CD4-positive, CD25-positive, alpha-beta regulatory T cell (primary cell): ENCODE data around the gene DCUN1D3. TPM values are rescaled to one million over a fixed set of nuclear protein-coding genes. Genes with fewer than 3 reads are reported as not detected.
"Not testable (repeated sequence)": the region's sequence is repeated elsewhere in the genome, so short reads cannot be mapped to it uniquely, and the experiment has no call there.

ENCODE experiments used
- ATAC-seq, 2 donors: fragments of 150-1000 bp; cut with Tn5 transposase; one replicate each; pipeline ENCODE4 v1.10.0; 2021; ENCODE audit warnings: low read depth in 2 of 2, moderate number of reproducible peaks in 2 of 2, moderate library complexity in 1 of 2
- DNase-seq, 3 donors: peaks; one replicate each; pipeline versions ENCODE4 v3.0.0 to v3.0.0-alpha.2; 2012 to 2022; ENCODE audit warnings: mixed read lengths in 1 of 3
- H3K27ac ChIP-seq: one replicate; pipeline ENCODE4 v1.7.0; 2013; ENCODE audit warnings: mild to moderate bottlenecking, low read length; ENCODE audit not compliant: insufficient read depth, poor library complexity, severe bottlenecking
- H3K27me3 ChIP-seq: one replicate; pipeline ENCODE4 v1.7.0; 2013; ENCODE audit warnings: low read length; ENCODE audit not compliant: control insufficient read depth, insufficient read depth
- H3K36me3 ChIP-seq: one replicate; pipeline ENCODE4 v1.7.0; 2013; ENCODE audit warnings: mild to moderate bottlenecking, low read length, moderate library complexity; ENCODE audit not compliant: control insufficient read depth, insufficient read depth
- H3K4me1 ChIP-seq: 2 replicates; pipeline ENCODE4 v1.7.0; 2013; ENCODE audit warnings: mild to moderate bottlenecking, low read length; ENCODE audit not compliant: insufficient read depth, control insufficient read depth, poor library complexity, severe bottlenecking
- H3K4me3 ChIP-seq: one replicate; pipeline ENCODE4 v1.7.0; 2013; ENCODE audit warnings: low read depth, mild to moderate bottlenecking, low read length, moderate library complexity
- H3K9me3 ChIP-seq, 2 experiments: 1 replicate in 1 of 2; 2 replicates in 1 of 2; pipeline ENCODE4 v1.7.0; 2013; ENCODE audit warnings: low read length in 2 of 2, mild to moderate bottlenecking in 1 of 2, moderate library complexity in 1 of 2; ENCODE audit not compliant: control insufficient read depth in 2 of 2
- H3K27ac Mint-ChIP-seq, 3 donors: one replicate each; pipeline ENCODE4 v1.8.0; 2020 to 2022; ENCODE audit warnings: mild to moderate bottlenecking in 3 of 3, mixed read lengths in 3 of 3, moderate library complexity in 2 of 3
- H3K27me3 Mint-ChIP-seq: one replicate; pipeline ENCODE4 v1.8.0; 2022; ENCODE audit warnings: mild to moderate bottlenecking, mixed read lengths
- H3K36me3 Mint-ChIP-seq: one replicate; pipeline ENCODE4 v1.8.0; 2020; ENCODE audit warnings: mixed read lengths
- H3K4me1 Mint-ChIP-seq, 4 donors: one replicate each; pipeline ENCODE4 v1.8.0; 2020 to 2022; ENCODE audit warnings: mixed read lengths in 4 of 4, mild to moderate bottlenecking in 1 of 4
- H3K4me3 Mint-ChIP-seq, 4 donors: one replicate each; pipeline ENCODE4 v1.8.0; 2020 to 2022; ENCODE audit warnings: mild to moderate bottlenecking in 4 of 4, mixed read lengths in 4 of 4, moderate library complexity in 3 of 4
- H3K9me3 Mint-ChIP-seq, 7 donors: one replicate each; pipeline ENCODE4 v1.8.0; 2020 to 2022; ENCODE audit warnings: mixed read lengths in 7 of 7, mild to moderate bottlenecking in 3 of 7, moderate library complexity in 2 of 7
- polyA plus RNA-seq, 4 donors: library from polyadenylated mRNA; unstranded; fragments of 300-500 nt; fragmentation: Illumina TruSeq; gene quantifications; one replicate each; pipeline ENCODE4 v1.2.3, GENCODE V29; 2021
- total RNA-seq: library from RNA; stranded (reverse); gene quantifications from one replicate; pipeline ENCODE4 v1.2.3, GENCODE V29; 2022

The DCUN1D3 gene
- total and polyA plus RNA-seq, 5 donors from 2014 or later: 0.52 to 4.8 (median 1.7) TPM

DNA sequence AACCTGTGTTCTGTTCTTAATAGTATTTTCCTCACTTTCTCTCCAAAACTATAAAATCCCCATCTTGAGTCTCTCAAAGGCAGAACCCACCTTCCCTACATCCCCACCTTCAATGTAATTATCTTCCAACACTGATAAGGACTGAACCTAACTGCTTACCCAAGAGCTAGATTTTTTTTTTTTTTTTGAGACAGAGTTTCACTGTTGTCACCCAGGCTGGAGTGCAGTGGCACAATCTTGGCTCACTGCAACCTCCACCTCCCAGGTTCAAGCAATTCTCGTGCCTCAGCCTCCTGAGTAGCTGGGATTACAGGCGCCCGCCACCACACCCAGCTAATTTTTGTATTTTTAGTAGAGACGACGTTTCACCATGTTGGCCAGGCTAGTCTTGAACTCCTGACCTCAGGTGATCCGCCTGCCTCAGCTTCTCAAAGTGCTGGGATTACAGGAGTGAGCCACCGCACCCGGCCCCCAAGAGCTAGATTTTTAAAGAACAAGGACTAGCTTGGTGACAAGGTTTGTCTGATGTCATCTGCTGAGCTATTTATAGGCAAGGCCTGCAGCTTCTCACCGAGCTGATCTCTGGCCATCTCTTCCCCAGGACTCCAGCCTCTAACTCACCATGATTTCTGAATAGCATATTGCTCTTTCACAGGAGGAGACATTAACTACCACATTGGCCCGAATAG is 29.7 kb upstream of the DCUN1D3 start:
- H3K4me1 ChIP-seq, H3K27ac ChIP-seq, H3K4me1 Mint-ChIP-seq, DNase-seq, H3K36me3 ChIP-seq, H3K9me3 Mint-ChIP-seq, H3K4me3 ChIP-seq, ATAC-seq, H3K4me3 Mint-ChIP-seq, H3K27me3 Mint-ChIP-seq, H3K27me3 ChIP-seq, H3K9me3 ChIP-seq, H3K27ac Mint-ChIP-seq: not testable (repeated sequence)
- peaks cover 14% of the 10 kb centered on the region for H3K36me3 Mint-ChIP-seq

DNA sequence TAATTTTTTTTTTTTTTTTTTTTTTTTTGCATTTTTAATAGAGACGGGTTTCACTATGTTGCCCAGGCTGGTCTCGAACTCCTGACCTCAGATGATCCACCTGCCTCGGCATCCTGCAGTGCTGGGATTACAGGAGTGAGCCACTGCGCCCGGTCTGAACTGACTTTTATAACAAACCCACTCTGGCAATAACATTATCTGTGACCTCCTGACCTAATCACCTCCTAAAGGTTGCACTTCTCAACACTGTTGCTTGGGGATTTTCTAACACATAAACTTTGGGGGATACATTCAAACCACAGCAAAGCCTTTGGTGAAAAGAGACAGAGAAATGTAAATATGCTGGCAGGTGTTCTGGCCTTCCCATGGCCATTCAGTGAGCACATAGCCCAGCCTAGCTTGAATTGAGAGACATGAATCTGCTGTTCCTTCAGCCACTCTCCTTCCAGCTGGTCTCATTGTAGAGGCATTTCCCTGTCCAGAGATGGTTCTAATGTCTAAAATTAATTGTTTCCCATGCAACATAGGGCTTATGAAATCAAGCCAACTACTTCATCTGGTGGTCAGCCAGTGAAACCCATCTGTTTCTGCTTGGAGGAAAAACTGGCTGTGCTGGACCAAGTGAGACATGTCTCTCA is 28.7 kb upstream of the DCUN1D3 start:
- Histone ChIP-seq H3K36me3 (peaks cover 14% of the 10 kb centered on the region), H3K27ac (no peak overlapping the region), H3K4me3 (no peak overlapping the region), H3K9me3 (no peaks in the 10 kb centered on the region), H3K4me1 (no peaks in the 10 kb centered on the region), H3K27me3 (no peaks in the 10 kb centered on the region)
- H3K27ac Mint-ChIP-seq: no peak overlapping the region
- H3K4me1 Mint-ChIP-seq: no peaks in the 10 kb centered on the region
- no peak for DNase-seq
- H3K27me3 Mint-ChIP-seq: peaks cover 4% of the 10 kb centered on the region
- ATAC-seq: no peak
- peaks cover 0 to 4% (median 1%) of the 10 kb centered on the region in 7 donors for H3K9me3 Mint-ChIP-seq
- H3K4me3 Mint-ChIP-seq: no peak overlapping the region
- H3K36me3 Mint-ChIP-seq: peaks cover 17% of the 10 kb centered on the region

DNA sequence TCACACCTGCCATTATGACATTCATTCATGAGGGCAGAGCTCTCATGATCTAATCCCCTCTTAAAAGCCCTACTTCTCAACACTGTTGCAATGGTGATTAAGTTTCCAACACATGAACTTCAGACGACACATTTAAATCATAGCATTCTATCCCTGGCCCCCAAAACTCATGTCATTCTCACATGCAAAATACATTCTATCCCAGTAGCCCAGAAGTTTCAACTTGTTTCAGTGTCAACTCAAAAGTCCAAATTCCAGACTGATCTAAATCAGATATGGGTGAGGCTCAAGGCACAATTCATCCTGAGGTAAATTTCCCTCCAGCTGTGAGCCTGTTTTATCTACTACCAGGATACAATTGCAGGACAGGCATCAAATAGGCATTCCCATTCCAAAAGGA is 25.6 kb upstream of the DCUN1D3 start:
- Mint-ChIP-seq H3K4me1 (no peaks in the 10 kb centered on the region), H3K27me3 (no peaks in the 10 kb centered on the region), H3K9me3 (peaks cover 0 to 4% (median 1%) of the 10 kb centered on the region in 7 donors), H3K27ac (peak overlapping the region in 1 of 3 donors; percentile 11), H3K4me3 (no peak overlapping the region), H3K36me3 (peaks cover 21% of the 10 kb centered on the region)
- Histone ChIP-seq H3K4me1 (no peaks in the 10 kb centered on the region), H3K27me3 (no peaks in the 10 kb centered on the region), H3K36me3 (peaks cover 20% of the 10 kb centered on the region), H3K27ac (no peak overlapping the region), H3K9me3 (no peaks in the 10 kb centered on the region), H3K4me3 (no peak overlapping the region)
- ATAC-seq (no peak), DNase-seq (no peak)

DNA sequence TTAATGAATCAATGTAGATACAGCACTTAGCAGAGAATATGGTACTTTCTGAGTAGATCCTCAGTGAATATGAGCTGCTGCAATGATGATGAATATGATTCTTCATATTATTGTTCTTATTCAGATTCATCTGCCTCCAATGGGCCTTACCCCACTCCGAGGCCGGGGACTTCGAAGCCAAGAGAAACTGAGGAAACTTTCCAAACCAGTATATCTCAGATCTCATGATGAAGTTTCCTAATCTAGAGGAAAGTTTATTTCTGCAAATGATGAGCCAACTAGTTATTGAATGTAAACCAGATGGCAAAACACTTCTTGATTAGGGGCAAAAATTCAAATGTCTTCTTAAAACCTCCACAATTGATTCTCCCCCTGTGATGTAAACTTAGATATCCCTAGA is 23.7 kb upstream of the DCUN1D3 start:
- H3K4me3 Mint-ChIP-seq: no peak overlapping the region
- peaks cover 27% of the 10 kb centered on the region for H3K36me3 ChIP-seq
- H3K27me3 ChIP-seq: no peaks in the 10 kb centered on the region
- H3K9me3 ChIP-seq: no peaks in the 10 kb centered on the region
- peaks cover 28% of the 10 kb centered on the region for H3K36me3 Mint-ChIP-seq
- peaks cover 0 to 2% (median 0%) of the 10 kb centered on the region in 4 donors for H3K4me1 Mint-ChIP-seq
- no peak for ATAC-seq
- H3K9me3 Mint-ChIP-seq: peaks cover 0 to 4% (median 0%) of the 10 kb centered on the region in 7 donors
- no peak overlapping the region for H3K27ac ChIP-seq
- H3K27ac Mint-ChIP-seq: peak overlapping the region in 1 of 3 donors; percentile 18
- no peaks in the 10 kb centered on the region for H3K4me1 ChIP-seq
- DNase-seq: no peak
- H3K27me3 Mint-ChIP-seq: no peaks in the 10 kb centered on the region
- no peak overlapping the region for H3K4me3 ChIP-seq

DNA sequence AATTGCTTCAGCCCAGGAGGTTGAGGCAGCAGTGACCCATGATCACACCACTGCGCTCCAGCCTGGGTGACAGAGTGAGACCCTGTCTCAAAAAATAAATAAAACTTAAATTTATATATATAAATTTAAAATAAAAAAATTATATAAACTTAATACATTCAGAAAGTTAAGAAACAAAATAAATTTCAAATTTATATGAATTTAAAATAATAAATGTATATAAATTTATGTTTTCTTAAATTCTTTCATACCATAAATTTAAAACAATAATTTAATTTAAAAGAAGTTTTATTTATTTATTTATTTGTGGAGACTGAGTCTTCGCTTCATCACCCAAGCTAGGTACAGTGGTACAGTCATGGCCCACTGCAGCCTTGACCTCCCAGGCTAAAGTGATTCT is 20.6 kb upstream of the DCUN1D3 start:
- H3K4me3 ChIP-seq: no peak overlapping the region
- Mint-ChIP-seq H3K27ac (no peak overlapping the region), H3K4me3 (no peak overlapping the region), H3K27me3 (no peaks in the 10 kb centered on the region), H3K4me1 (peaks cover 0 to 6% (median under 1%) of the 10 kb centered on the region in 4 donors), H3K9me3 (no peaks in the 10 kb centered on the region), H3K36me3 (peaks cover 30% of the 10 kb centered on the region)
- H3K27me3 ChIP-seq: no peaks in the 10 kb centered on the region
- peaks cover 27% of the 10 kb centered on the region for H3K36me3 ChIP-seq
- DNase-seq (no peak), ATAC-seq (no peak)
- H3K9me3 ChIP-seq: no peaks in the 10 kb centered on the region
- H3K27ac ChIP-seq: no peak overlapping the region
- no peaks in the 10 kb centered on the region for H3K4me1 ChIP-seq

DNA sequence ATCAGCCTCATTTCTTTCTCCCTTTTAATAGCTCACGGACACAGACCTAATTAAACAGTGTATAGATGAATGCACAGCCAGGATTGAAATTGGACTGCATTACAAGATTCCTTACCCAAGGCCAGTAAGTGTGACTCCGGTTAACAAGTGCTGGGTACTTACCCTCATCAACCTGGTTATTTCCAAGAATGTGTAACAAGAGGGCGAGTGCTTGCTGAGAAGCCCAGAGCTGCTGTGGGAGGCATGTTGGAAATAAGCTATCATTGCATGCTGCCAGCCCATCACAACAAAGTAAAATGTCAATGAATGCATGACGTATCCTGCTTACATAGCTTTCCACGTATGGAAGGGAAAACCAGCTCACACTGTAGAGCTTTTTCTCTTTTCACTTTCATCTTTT is 19.9 kb upstream of the DCUN1D3 start:
- H3K36me3 Mint-ChIP-seq: peaks cover 30% of the 10 kb centered on the region
- no peaks in the 10 kb centered on the region for H3K27me3 Mint-ChIP-seq
- H3K36me3 ChIP-seq: peaks cover 22% of the 10 kb centered on the region
- H3K27ac ChIP-seq: no peak overlapping the region
- H3K4me3 ChIP-seq: no peak overlapping the region
- DNase-seq (no peak), ATAC-seq (no peak)
- no peaks in the 10 kb centered on the region for H3K27me3 ChIP-seq
- H3K4me1 ChIP-seq: no peaks in the 10 kb centered on the region
- H3K9me3 ChIP-seq: no peaks in the 10 kb centered on the region
- no peaks in the 10 kb centered on the region for H3K9me3 Mint-ChIP-seq
- H3K27ac Mint-ChIP-seq: no peak overlapping the region
- no peak overlapping the region for H3K4me3 Mint-ChIP-seq
- H3K4me1 Mint-ChIP-seq: peaks cover 0 to 6% (median under 1%) of the 10 kb centered on the region in 4 donors

DNA sequence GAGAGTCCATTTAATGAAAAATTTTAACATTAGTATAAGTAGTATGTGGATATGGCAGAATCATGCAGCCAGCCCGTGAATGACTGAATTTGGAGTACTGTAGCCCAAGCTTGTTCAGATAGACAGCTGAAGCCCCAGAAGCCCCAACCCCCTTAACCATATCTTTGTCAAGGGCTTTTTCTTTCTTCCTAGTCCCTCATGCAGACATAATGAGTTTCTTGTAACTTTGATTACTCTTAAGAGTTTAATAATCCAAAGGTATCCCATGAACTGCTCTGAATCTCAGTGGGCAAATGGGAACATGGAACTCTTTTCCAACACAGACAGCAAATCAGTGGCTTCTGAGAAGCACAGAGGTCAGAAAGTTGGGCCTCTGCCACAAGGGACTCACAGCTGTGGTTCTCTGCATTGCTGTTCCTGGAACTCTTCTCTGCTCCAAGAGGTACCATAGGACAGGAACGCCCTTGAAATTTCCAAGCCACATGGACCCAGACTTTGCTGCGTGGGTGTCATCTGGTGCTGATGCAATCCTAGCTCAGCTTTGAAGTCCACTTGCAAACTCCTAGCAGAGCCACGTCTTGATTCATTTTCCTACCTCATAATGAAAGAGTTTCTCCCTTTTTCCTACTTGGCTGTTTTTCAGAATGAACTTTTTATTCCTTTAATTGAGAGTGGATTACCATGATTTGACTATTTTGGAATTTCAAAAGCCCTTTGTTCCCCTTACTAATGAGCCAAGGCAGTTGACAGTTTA is 18.5 kb upstream of the DCUN1D3 start:
- Mint-ChIP-seq H3K36me3 (peaks cover 25% of the 10 kb centered on the region), H3K4me1 (peaks cover 0 to 6% (median under 1%) of the 10 kb centered on the region in 4 donors), H3K4me3 (no peak overlapping the region), H3K27ac (no peak overlapping the region), H3K27me3 (no peaks in the 10 kb centered on the region), H3K9me3 (no peaks in the 10 kb centered on the region)
- Histone ChIP-seq H3K9me3 (no peaks in the 10 kb centered on the region), H3K27ac (no peak overlapping the region), H3K27me3 (no peaks in the 10 kb centered on the region), H3K4me3 (no peak overlapping the region), H3K36me3 (peaks cover 13% of the 10 kb centered on the region), H3K4me1 (no peaks in the 10 kb centered on the region)
- DNase-seq (no peak), ATAC-seq (no peak)
